Neural progenitor cell (in vitro differentiated cells): ENCODE measurements around the gene FNIP2. TPM values are rescaled to one million over a fixed set of nuclear protein-coding genes. Genes with fewer than 3 reads are reported as not detected.
"Not testable (repeated sequence)": the region's sequence is repeated elsewhere in the genome, so short reads cannot be mapped to it uniquely, and the experiment has no call there.

ENCODE experiments used
- DNase-seq: peaks from one replicate; pipeline ENCODE4 v3.0.0-alpha.2; 2016; ENCODE audit warnings: low spot score
- H2AFZ ChIP-seq: fragments of 200-600 bp; sonication (generic); replicated peaks from 2 replicates; pipeline ENCODE4 v1.6.1; 2016; ENCODE audit warnings: antibody characterized with exemption
- H3F3A ChIP-seq: fragments of 200-600 bp; sonication (generic); 2 replicates; pipeline ENCODE4 v1.6.1; 2016; ENCODE audit warnings: antibody characterized with exemption, low read depth
- H3K27ac ChIP-seq: fragments of 200-600 bp; sonication (generic); 2 replicates; pipeline ENCODE4 v1.5.1; 2016; ENCODE audit warnings: mild to moderate bottlenecking
- H3K27me3 ChIP-seq: fragments of 200-600 bp; sonication (generic); 2 replicates; pipeline ENCODE4 v1.6.1; 2016; ENCODE audit warnings: mild to moderate bottlenecking, moderate library complexity
- H3K36me3 ChIP-seq: fragments of 200-600 bp; sonication (generic); 2 replicates; pipeline ENCODE4 v1.5.1; 2016
- H3K4me1 ChIP-seq: fragments of 200-600 bp; sonication (generic); 2 replicates; pipeline ENCODE4 v1.6.1; 2016; ENCODE audit warnings: mixed run types
- H3K4me2 ChIP-seq: fragments of 200-600 bp; sonication (generic); 2 replicates; pipeline ENCODE4 v1.6.1; 2016
- H3K4me3 ChIP-seq: fragments of 200-600 bp; sonication (generic); 2 replicates; pipeline ENCODE4 v1.5.1; 2016
- H3K79me2 ChIP-seq: fragments of 200-600 bp; sonication (generic); 2 replicates; pipeline ENCODE4 v1.6.1; 2016; ENCODE audit warnings: low read depth
- H3K9ac ChIP-seq: fragments of 200-600 bp; sonication (generic); 2 replicates; pipeline ENCODE4 v1.6.1; 2016
- H3K9me3 ChIP-seq: fragments of 200-600 bp; sonication (generic); 2 replicates; pipeline ENCODE4 v1.5.1; 2016; ENCODE audit warnings: low read depth
- H4K20me1 ChIP-seq: fragments of 200-600 bp; sonication (generic); 2 replicates; pipeline ENCODE4 v1.6.1; 2016; ENCODE audit warnings: low read depth
- H3K27ac Mint-ChIP-seq: 3 replicates; pipeline ENCODE4 v1.8.0; 2021; ENCODE audit warnings: mixed read lengths
- H3K27me3 Mint-ChIP-seq: 2 replicates; pipeline ENCODE4 v1.8.0; 2022; ENCODE audit warnings: low read depth, mild to moderate bottlenecking, inconsistent platforms, moderate library complexity, mixed read lengths; ENCODE audit not compliant: insufficient read depth
- H3K36me3 Mint-ChIP-seq: 3 replicates; pipeline ENCODE4 v1.8.0; 2021; ENCODE audit warnings: mixed read lengths
- H3K4me1 Mint-ChIP-seq: 3 replicates; pipeline ENCODE4 v1.8.0; 2021; ENCODE audit warnings: mixed read lengths
- H3K4me3 Mint-ChIP-seq: 3 replicates; pipeline ENCODE4 v1.8.0; 2021; ENCODE audit warnings: mild to moderate bottlenecking, moderate library complexity, mixed read lengths
- H3K9me3 Mint-ChIP-seq: 3 replicates; pipeline ENCODE4 v1.8.0; 2020; ENCODE audit warnings: mixed read lengths
- CTCF ChIP-seq: fragments of 200-600 bp; sonication (generic); IDR thresholded peaks from 2 replicates; pipeline ENCODE4 v1.5.1; 2017; ENCODE audit warnings: antibody characterized with exemption, mild to moderate bottlenecking
- EZH2 ChIP-seq: fragments of 200-600 bp; sonication (generic); IDR thresholded peaks from 2 replicates; pipeline ENCODE4 v1.6.1; 2017; ENCODE audit warnings: antibody characterized with exemption, mild to moderate bottlenecking, moderate library complexity
- EZH2phosphoT487 ChIP-seq: fragments of 200-600 bp; sonication (generic); IDR thresholded peaks from 2 replicates; pipeline ENCODE4 v1.6.1; 2017; ENCODE audit warnings: antibody characterized with exemption
- total RNA-seq: library from RNA; depleted of rRNA; stranded (reverse); fragments of >200 nt; gene quantifications from 2 replicates; pipeline ENCODE4 v1.2.3, GENCODE V29; 2015; ENCODE audit warnings: low replicate concordance

FNIP2 gene
- total RNA-seq, 1 donor from 2014 or later = 10.5 TPM

- H3K4me3 ChIP-seq = no peak overlapping the region
- Mint-ChIP-seq H3K27ac (no peak overlapping the region), H3K4me1 (peaks cover 18% of the 10 kb centered on the region), H3K4me3 (no peak overlapping the region), H3K9me3 (no peaks in the 10 kb centered on the region), H3K36me3 (no peaks in the 10 kb centered on the region), H3K27me3 (no peaks in the 10 kb centered on the region)
- no peaks in the 10 kb centered on the region for H3K4me1 ChIP-seq
- DNase-seq = no peak
- no peaks in the 10 kb centered on the region for H3F3A ChIP-seq
- no peaks in the 10 kb centered on the region for H3K79me2 ChIP-seq
- TF ChIP-seq EZH2phosphoT487 (no peak), CTCF (no peak), EZH2 (no peak)
- no peak overlapping the region for H2AFZ ChIP-seq
- no peak overlapping the region for H3K9ac ChIP-seq
- no peaks in the 10 kb centered on the region for H3K9me3 ChIP-seq
- H3K36me3 ChIP-seq = no peaks in the 10 kb centered on the region
- H3K4me2 ChIP-seq = no peak overlapping the region
- no peak overlapping the region for H3K27ac ChIP-seq
- H4K20me1 ChIP-seq = no peaks in the 10 kb centered on the region
- no peaks in the 10 kb centered on the region for H3K27me3 ChIP-seq
Measured at GRCh38 chr4:158807691-158808090, 38.9 kb downstream of the FNIP2 start.

GRCh38 chr4:158808399-158808798 lies 39.6 kb downstream of the FNIP2 start:
- no peaks in the 10 kb centered on the region for H3K36me3 ChIP-seq
- H3K79me2 ChIP-seq = no peaks in the 10 kb centered on the region
- Mint-ChIP-seq H3K4me3 (no peak overlapping the region), H3K27me3 (no peaks in the 10 kb centered on the region), H3K36me3 (no peaks in the 10 kb centered on the region), H3K9me3 (no peaks in the 10 kb centered on the region), H3K4me1 (peaks cover 18% of the 10 kb centered on the region), H3K27ac (no peak overlapping the region)
- no peak overlapping the region for H3K9ac ChIP-seq
- H3K4me1 ChIP-seq = no peaks in the 10 kb centered on the region
- H3K9me3 ChIP-seq = no peaks in the 10 kb centered on the region
- H2AFZ ChIP-seq = no peak overlapping the region
- no peak overlapping the region for H3K4me3 ChIP-seq
- TF ChIP-seq EZH2phosphoT487 (no peak), EZH2 (no peak), CTCF (no peak)
- DNase-seq = no peak
- no peaks in the 10 kb centered on the region for H4K20me1 ChIP-seq
- no peak overlapping the region for H3K27ac ChIP-seq
- H3K27me3 ChIP-seq = no peaks in the 10 kb centered on the region
- H3K4me2 ChIP-seq = no peak overlapping the region
- H3F3A ChIP-seq = no peaks in the 10 kb centered on the region

- peaks cover 18% of the 10 kb centered on the region for H3K4me1 Mint-ChIP-seq
- H3K36me3 ChIP-seq, H3K4me2 ChIP-seq, H3K4me1 ChIP-seq, H3K27me3 Mint-ChIP-seq, H4K20me1 ChIP-seq, H3K9ac ChIP-seq, H3K79me2 ChIP-seq, H3K27ac ChIP-seq, H3K36me3 Mint-ChIP-seq, H3K27me3 ChIP-seq, H2AFZ ChIP-seq, H3K4me3 Mint-ChIP-seq, H3K9me3 ChIP-seq, H3K9me3 Mint-ChIP-seq, H3F3A ChIP-seq, H3K27ac Mint-ChIP-seq, DNase-seq, H3K4me3 ChIP-seq: not testable (repeated sequence)
Measured at GRCh38 chr4:158809208-158809607, 40.4 kb downstream of the FNIP2 start.

GRCh38 chr4:158809611-158810486 lies 41.0 kb downstream of the FNIP2 start:
- no peak overlapping the region for H3K4me3 Mint-ChIP-seq
- H3K9ac ChIP-seq = no peak overlapping the region
- H3K27ac ChIP-seq = no peak overlapping the region

More at GRCh38 chr4:158809611-158810486, 41.0 kb downstream of the FNIP2 start:
- Histone ChIP-seq H2AFZ (no peak overlapping the region), H3K36me3 (no peaks in the 10 kb centered on the region), H3K4me2 (no peak overlapping the region), H3K4me3 (no peak overlapping the region), H4K20me1 (no peaks in the 10 kb centered on the region), H3F3A (no peaks in the 10 kb centered on the region), H3K9me3 (no peaks in the 10 kb centered on the region), H3K27me3 (no peaks in the 10 kb centered on the region), H3K4me1 (no peaks in the 10 kb centered on the region), H3K79me2 (no peaks in the 10 kb centered on the region)
- TF ChIP-seq CTCF = no peak
- no peak for TF ChIP-seq EZH2phosphoT487
- no peak for TF ChIP-seq EZH2
- Mint-ChIP-seq H3K36me3 (no peaks in the 10 kb centered on the region), H3K27me3 (no peaks in the 10 kb centered on the region), H3K4me1 (peaks cover 18% of the 10 kb centered on the region), H3K9me3 (no peaks in the 10 kb centered on the region), H3K27ac (no peak overlapping the region)
- DNase-seq = no peak
